ENCODE measurements around the gene PLSCR3.

Gene PLSCR3

DNA sequence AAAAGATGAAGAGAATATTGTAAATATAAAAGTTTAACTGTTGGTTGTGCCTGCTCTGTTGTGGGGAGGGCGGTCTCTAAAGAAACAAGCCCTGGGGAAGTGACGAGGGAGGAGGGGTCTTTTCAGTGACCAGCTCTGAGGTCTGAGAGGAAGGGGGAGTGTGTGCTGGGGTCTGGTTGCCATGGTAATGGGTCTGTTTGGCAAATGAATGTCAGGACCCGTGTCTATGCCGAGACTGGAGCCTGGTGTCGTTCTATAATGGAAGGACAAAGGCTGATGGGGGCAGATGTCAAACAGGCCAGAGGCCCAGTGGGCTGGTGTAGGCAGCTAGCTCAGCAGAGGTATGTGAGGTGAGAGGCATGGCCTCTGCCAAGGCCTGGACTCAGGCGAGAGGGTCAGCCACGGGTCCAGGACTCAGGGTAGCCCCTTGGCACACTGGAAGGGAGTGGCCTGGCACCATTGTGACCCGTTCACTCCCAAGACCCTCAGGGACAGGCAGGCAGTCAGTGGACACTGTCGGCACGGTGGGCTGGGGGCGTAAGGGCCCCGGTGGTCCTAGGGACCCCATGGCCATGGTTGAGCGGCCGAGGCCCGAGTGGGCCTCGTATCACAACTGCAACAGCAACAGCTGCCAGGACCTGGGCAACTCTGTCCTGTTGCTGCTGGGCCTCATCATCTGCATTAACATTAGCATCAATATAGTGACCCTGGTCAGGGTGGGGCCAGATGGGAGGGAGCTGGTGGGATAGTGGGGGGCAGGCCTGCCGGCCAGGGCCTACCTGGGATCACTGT lies 25.7 kb upstream of the PLSCR3 start, which contains the start of gene SPEM1:
Gene SPEM1, plus strand, starts transcription at position 506 of the 792 bp plus-strand sequence. Its CDS starts 61 bp downstream, at position 567.
- H3K4me3 ChIP-seq (ENCODE audit: control insufficient read depth, low read depth, low read length): no peak within 1 kb of the TSS
- TF ChIP-seq, protein P1, sequence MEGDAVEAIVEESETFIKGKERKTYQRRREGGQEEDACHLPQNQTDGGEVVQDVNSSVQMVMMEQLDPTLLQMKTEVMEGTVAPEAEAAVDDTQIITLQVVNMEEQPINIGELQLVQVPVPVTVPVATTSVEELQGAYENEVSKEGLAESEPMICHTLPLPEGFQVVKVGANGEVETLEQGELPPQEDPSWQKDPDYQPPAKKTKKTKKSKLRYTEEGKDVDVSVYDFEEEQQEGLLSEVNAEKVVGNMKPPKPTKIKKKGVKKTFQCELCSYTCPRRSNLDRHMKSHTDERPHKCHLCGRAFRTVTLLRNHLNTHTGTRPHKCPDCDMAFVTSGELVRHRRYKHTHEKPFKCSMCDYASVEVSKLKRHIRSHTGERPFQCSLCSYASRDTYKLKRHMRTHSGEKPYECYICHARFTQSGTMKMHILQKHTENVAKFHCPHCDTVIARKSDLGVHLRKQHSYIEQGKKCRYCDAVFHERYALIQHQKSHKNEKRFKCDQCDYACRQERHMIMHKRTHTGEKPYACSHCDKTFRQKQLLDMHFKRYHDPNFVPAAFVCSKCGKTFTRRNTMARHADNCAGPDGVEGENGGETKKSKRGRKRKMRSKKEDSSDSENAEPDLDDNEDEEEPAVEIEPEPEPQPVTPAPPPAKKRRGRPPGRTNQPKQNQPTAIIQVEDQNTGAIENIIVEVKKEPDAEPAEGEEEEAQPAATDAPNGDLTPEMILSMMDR (conservative IDR thresholded peaks at IDR 0.05; ENCODE audit: control insufficient read depth, insufficient read depth, low read depth, low read length): no peak
- DNase-seq (ENCODE audit: low read depth): no peak

DNA sequence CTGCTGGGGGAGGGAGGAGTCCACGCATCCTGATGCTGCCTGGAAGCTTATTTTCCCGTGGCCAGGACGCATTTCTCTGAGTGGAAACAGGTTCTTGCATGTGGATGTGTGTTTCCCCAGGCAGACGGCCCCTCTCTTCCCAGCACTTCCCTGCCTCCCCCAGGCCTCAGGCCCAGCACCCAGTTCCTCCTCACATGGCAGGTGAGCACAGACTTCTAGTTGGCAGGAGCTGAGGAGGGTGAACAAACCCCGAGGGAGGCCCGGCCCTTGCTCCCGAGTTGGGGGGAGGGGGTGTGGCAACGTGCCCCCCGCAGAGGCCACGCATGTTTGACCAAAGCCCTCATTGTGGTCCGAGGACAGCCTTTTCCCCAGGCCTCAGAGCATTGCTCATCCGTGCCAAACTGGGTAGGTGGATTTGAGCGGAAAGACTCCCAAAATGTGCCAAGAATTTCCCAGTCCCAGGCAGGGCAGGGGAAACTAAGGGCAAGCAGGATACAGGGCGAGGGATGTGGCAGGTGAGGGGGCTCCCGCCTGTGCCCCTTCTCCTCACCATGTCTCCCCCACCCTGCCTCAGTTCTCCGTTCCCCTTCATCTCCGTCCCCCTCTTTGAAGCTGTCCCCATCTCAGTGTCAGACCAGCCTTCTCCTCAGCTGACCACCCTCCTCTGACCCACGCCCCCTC lies 24.3 kb upstream of the PLSCR3 start:
- no peak for DNase-seq (ENCODE audit: low read depth)
- no peak overlapping the region for H3K4me3 ChIP-seq (ENCODE audit: control insufficient read depth, low read depth, low read length)

DNA sequence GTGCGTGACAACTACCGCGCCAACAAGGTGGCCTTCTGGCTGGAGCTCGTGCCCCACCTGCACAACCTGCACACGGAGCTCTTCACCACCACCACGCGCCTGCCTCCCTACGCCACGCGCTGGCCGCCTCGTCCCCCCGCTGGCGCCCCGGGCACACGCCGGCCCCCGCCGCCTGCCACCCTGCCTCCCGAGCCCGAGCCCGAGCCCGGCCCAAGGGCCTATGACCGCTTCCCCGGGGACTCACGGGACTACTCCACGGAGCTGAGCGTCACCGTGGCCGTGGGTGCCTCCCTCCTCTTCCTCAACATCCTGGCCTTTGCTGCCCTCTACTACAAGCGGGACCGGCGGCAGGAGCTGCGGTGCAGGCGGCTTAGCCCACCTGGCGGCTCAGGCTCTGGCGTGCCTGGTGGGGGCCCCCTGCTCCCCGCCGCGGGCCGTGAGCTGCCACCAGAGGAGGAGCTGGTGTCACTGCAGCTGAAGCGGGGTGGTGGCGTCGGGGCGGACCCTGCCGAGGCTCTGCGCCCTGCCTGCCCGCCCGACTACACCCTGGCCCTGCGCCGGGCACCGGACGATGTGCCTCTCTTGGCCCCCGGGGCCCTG lies 22.8 kb upstream of the PLSCR3 start:
- TF ChIP-seq, protein P1 (conservative IDR thresholded peaks at IDR 0.05; ENCODE audit: control insufficient read depth, insufficient read depth, low read depth, low read length): no peak
- no peak for DNase-seq (ENCODE audit: low read depth)
- H3K4me3 ChIP-seq (ENCODE audit: control insufficient read depth, low read depth, low read length): no peak overlapping the region

More for the DNA sequence above, 24.3 kb upstream of the PLSCR3 start:
- TF ChIP-seq, protein P1 (conservative IDR thresholded peaks at IDR 0.05; ENCODE audit: control insufficient read depth, insufficient read depth, low read depth, low read length): no peak

DNA sequence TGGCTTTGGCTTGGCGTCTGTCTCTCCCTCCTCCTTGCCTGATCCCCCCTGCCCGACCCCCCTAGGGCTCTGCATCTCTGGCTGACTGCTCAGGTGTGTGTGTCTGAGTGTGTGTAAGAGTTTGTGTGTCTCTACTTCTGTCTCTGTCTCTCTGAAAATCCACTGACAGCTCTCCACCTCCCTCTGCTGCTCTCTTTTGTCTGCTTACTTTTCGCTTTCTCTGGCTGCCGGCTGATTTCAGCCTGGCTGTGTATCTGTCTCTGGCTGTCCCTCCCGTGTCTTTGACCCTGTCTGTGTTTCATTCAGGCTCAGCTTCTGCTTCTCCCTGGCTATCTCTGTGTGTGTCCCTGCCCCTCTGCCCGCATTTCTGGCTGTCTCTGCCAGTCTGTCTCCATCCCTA lies 22.0 kb upstream of the PLSCR3 start:
- DNase-seq (ENCODE audit: low read depth): no peak
- TF ChIP-seq, protein P1 (conservative IDR thresholded peaks at IDR 0.05; ENCODE audit: control insufficient read depth, insufficient read depth, low read depth, low read length): peak; percentile 5
- no peak overlapping the region for H3K4me3 ChIP-seq (ENCODE audit: control insufficient read depth, low read depth, low read length)

DNA sequence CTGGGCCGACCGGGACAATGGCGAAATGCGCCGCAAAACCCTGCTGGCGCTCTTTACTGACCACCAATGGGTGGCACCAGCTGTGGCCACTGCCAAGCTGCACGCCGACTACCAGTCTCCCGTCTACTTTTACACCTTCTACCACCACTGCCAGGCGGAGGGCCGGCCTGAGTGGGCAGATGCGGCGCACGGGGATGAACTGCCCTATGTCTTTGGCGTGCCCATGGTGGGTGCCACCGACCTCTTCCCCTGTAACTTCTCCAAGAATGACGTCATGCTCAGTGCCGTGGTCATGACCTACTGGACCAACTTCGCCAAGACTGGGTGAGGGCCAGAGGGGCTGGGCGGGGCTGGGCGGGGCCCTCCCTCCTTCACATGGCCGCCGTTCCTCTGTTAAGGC lies 21.5 kb upstream of the PLSCR3 start:
- H3K4me3 ChIP-seq (ENCODE audit: control insufficient read depth, low read depth, low read length): no peak overlapping the region
- DNase-seq (ENCODE audit: low read depth): no peak
- TF ChIP-seq, protein P1 (conservative IDR thresholded peaks at IDR 0.05; ENCODE audit: control insufficient read depth, insufficient read depth, low read depth, low read length): no peak

DNA sequence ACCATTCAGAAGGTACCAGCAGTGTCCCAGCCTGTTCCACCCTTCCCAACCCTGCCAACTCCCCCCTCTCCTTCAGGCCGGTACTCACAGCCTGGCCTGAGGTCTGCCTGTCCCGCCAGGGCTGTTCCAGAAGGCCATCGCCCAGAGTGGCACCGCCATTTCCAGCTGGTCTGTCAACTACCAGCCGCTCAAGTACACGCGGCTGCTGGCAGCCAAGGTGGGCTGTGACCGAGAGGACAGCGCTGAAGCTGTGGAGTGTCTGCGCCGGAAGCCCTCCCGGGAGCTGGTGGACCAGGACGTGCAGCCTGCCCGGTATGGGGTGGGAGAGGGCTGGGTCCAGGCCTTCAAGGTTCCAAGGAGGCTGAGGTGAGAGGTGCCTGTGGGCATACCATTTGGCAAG lies 20.5 kb upstream of the PLSCR3 start:
- no peak for DNase-seq (ENCODE audit: low read depth)
- TF ChIP-seq, protein P1 (conservative IDR thresholded peaks at IDR 0.05; ENCODE audit: control insufficient read depth, insufficient read depth, low read depth, low read length): no peak
- no peak overlapping the region for H3K4me3 ChIP-seq (ENCODE audit: control insufficient read depth, low read depth, low read length)
